Stimulated activated CD4-positive, alpha-beta T cell treated with anti-CD3 and anti-CD28 coated beads, Interleukin-15, amount 100 ng/mL, for 1 hour (primary cell): ENCODE measurements around the gene RAPGEF1.

Experiments used
- DNase-seq, 2 donors: peaks; one replicate each; pipeline ENCODE4 v3.0.0-alpha.2; 2020; ENCODE audit warnings: low read depth in 1 of 2, low spot score in 1 of 2

The RAPGEF1 gene

DNA sequence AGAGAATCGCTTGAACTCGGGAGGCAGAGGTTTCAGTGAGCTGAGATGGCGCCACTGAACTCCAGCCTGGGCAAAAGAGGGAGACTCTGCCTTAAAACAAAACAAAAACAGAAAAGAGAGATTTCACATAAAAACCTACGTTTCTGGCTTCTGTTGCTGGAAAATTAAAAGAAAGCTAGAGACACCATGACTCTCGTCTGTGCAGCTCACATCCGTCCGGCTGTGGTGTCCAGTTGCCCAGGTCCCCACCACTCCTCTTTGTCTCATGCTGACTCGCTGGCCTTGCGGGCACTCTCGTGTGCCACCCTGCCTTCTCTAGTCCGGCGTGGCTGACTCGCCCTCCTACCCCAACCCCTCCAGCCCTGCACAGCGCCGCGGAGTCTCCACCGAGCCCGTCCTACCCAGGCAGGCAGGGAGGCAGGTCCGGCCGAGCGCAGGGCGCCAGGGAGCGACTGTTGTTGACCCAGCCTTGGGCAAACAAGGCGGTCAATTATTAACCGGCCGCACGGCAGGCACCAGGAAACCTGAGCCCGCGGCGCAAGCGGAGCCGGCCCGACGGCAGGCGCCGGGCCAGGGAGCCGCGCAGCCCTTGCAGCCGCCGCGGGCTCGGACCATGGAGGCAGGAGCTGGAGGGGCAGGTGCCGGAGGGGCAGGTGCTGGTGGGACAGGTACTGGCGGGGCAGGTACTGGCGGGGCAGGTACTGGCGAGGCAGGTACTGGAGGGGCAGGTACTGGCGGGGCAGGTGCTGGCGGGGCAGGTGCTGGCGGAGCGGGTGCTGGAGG lies 194.7 kb downstream of the RAPGEF1 start, which contains the start of gene PRRT1B:
PRRT1B (plus strand) TSS at position 521 of the 783 bp plus-strand sequence; CDS start at position 614, 93 bp downstream.
- no peak for DNase-seq

DNA sequence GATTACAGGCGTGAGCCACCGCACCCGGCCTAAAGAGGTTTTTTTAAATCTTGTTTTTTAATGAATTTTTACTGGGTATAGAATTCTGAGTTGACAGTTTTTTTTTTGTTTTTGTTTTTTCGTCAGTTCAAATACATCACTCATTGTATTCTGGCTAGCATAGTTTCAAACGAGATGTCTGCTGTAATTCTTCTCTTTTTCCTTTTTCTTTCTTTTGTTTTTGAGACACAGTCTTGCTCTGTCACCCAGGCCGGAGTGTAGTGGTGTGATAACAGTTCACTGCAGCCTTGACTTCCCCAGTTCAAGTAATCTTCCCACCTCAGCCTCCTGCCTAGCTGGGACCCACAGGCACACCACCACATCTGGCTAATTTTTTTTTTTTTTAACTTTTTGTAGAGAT lies 196.7 kb downstream of the RAPGEF1 start:
- DNase-seq = no peak

GRCh38 chr9:131539223-131539923 lies 200.5 kb downstream of the RAPGEF1 start:
- DNase-seq = no peak

- no peak for DNase-seq
Observed at GRCh38 chr9:131537946-131538345, 201.9 kb downstream of the RAPGEF1 start.

- DNase-seq = no peak
Observed at GRCh38 chr9:131534721-131535237, 205.1 kb downstream of the RAPGEF1 start.

- peak; percentile 61 for DNase-seq
Observed at GRCh38 chr9:131530920-131531832, 208.7 kb downstream of the RAPGEF1 start, which contains the start of gene UCK1. Gene UCK1, minus strand, starts transcription at chr9:131531263. Its CDS starts 89 bp downstream, at chr9:131531174.

DNA sequence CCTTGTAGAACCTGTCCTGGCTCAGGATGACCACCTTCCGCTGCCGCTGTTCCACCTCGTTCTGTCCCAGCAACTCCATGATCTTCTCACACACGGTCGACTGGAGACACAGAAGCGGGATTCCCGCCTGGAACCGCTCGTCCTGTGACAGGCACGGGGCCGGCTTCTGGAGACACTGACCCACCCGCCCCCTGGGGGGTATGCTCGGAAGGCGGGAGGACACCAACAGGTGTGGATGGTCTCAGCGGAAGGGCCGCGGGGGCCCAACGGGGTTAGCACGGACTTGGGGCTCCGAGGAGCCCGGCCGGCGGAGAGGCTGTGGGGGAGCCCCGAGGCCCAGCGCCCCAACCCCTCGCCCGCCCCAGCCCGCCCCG lies 209.3 kb downstream of the RAPGEF1 start:
- no peak for DNase-seq

DNA sequence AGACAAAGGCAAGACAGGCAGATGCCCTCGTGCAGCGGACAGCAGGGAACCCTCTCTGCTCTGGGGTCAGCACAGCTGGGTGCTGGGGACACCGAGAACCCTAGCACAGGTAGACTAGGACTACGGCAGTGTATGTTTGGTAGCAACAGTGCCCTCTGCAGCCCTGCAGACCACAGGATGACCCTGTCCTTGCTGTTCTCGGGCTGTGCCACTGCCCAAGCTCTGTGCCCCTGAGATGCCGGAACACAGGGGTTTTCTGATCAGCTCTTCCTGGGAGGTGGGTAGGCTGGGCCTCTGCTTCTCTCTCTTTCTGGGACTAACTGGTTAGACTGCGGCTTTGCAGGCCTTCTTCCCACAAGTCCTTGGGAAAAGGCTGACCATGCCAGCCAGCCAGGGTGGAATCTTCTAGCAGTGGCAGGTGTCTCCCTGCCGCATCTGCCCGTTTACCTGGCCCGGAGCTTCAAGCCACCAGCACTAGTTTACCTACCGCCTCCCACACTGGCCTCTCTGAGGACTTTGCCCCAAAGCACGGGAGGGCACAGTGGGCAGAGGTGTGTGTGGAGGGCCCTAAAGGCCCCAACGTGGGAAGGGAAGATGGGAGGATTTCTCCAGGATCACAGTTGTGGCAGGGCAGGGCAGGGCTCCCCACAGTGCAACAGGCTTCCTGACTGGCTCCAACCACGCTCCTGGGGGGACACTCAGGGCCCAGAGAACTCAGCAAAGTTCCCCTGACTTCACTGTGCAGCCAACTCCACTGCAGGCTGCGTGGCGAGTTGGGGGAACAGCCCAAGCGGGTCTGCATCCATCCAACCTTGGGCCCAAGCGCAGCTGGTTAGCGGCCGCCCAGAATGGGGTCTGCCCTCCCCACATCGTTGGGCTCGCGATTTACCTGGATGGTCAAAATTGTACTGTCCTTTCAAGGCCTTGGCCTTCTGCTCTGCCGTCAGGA lies 210.0 kb downstream of the RAPGEF1 start:
- no peak for DNase-seq

DNA sequence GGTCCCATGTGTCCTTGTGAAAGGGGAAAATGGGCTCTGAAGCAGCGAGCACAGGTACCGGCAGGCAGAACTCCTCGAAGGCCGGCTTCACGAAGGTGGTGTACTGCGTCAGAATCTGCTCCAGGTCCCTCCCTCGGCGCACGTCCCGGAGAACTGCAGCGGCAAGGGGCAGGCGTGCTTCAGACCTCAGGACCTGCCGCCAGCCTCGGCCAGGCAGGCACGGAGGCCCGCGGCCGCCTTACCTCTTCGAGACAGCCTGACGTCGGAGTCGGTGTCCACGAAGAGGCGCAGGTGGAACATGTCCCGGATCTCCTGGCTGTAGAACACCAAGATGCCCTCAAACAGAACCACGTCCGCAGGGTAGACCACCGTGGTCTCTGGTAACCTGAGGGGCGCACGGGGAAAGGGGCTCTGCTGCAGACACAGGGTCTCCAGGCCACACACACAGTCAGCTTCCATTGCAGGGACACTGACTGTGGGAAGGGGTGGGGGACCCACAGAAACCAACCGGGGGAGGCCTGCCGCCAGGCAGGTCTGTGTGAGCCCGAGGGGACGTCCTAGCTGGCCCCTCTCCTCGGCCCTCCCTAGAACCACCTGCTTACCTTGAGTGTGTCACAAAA lies 210.9 kb downstream of the RAPGEF1 start:
- no peak for DNase-seq

DNA sequence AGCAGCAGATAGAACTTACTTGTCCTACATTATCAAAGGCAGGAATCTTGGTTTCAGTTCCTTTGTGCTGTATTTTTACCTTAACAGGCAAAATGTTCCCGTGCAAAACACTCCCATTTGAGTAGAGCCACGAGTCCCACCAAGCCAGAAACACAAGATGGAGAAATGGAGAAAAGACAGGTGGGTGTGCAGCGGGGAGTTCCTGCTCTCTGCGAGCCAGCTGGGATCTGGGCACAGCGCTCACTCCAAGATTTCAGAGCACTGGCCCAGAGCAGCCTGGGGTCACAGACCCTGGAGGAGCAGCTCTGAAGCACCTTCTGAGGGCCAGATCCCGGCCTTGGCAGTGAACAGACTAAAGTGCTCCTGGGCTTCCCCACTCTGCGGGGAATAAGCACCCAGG lies 211.7 kb downstream of the RAPGEF1 start:
- DNase-seq = no peak
